GM18517 (cell line): ENCODE measurements around the gene KIAA1217.
A peak's percentile ranks its signal among the peaks of the same experiment; 100 is the strongest.
"Not testable (repeated sequence)": the region's sequence is repeated elsewhere in the genome, so short reads cannot be mapped to it uniquely, and the experiment has no call there.

Source experiments
- ATAC-seq: cut with Tn5 transposase; IDR thresholded peaks from one replicate; pipeline ENCODE4 v1.9.1; 2021; ENCODE audit warnings: mild to moderate bottlenecking, moderate library complexity; ENCODE audit not compliant: unreplicated experiment

The KIAA1217 gene

GRCh38 chr10:24434961-24435360 lies 226.0 kb downstream of the KIAA1217 start:
- no peak for ATAC-seq

GRCh38 chr10:24435374-24435773 lies 226.4 kb downstream of the KIAA1217 start:
- ATAC-seq, result no peak

GRCh38 chr10:24437302-24437701 lies 228.4 kb downstream of the KIAA1217 start:
- no peak for ATAC-seq

DNA sequence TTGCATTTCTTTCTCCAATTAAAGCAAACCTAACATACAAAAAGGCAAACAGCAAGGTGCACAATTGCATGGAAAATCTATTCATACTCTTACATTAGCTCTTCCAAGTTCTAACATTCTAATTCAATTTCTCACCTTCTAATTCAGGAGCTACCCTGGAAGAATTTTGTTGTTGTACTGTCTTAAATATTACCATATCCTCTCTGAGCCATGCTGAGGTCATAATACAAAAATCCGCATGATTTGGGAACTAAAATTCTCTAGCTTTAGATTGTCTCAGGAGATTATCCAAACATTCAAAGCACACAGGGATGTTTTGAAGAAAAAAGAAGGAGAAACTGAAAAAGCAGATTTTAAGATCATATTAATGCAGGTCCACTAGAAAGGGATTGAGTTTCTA lies 229.9 kb downstream of the KIAA1217 start:
- ATAC-seq, result no peak

GRCh38 chr10:24439935-24440334 lies 231.0 kb downstream of the KIAA1217 start:
- no peak for ATAC-seq

GRCh38 chr10:24440817-24441797 lies 232.2 kb downstream of the KIAA1217 start:
- ATAC-seq, result no peak

- no peak for ATAC-seq
These were observed 233.3 kb downstream of the KIAA1217 start for GRCh38 chr10:24442234-24442633.

DNA sequence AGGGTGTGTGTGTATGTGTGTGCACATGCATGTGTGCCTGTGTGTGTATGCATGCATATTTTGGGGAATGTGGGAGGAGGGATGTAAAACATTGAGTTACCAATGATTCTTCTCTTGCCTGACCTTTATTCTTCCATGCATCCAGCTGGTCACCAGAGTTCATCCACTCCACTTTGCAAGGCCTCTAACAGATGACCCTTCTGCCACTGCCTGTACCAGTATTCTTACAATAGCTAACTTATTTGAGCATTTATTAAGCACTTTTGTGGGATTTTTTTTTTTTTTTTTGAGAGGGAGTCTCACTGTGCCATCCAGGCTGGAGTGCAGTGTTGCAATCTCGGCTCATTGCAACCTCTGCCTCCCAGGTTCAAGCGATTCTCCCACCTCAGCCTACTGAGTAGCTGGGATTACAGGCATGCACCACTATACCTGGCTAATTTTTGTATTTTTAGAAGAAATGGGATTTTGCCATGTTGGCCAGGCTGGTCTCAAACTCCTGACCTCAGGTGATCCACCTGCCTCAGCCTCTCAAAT lies 233.8 kb downstream of the KIAA1217 start:
- ATAC-seq, result not testable (repeated sequence)

DNA sequence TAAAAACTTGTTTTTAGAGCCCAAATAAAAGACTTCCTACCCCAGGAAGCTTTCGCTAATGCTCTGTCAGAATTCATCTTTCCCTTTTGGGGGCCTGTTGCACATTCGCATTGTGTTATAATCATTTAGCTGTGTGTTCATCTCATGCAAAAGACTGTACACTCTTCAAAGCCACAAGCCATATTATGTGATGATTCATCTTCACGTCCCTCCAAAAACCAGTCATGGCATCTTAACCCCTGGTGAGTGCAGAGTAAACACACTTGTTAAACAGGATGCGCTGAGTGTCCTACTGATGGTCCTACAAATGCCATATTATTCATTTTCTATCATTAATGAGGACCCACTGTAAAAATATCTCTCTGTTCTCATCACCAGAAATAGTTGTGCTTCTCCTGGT lies 235.4 kb downstream of the KIAA1217 start:
- no peak for ATAC-seq

GRCh38 chr10:24445958-24446357 lies 237.0 kb downstream of the KIAA1217 start:
- not testable (repeated sequence) for ATAC-seq

GRCh38 chr10:24446739-24447138 lies 237.8 kb downstream of the KIAA1217 start:
- no peak for ATAC-seq

GRCh38 chr10:24448351-24448999 lies 239.5 kb downstream of the KIAA1217 start:
- no peak for ATAC-seq

DNA sequence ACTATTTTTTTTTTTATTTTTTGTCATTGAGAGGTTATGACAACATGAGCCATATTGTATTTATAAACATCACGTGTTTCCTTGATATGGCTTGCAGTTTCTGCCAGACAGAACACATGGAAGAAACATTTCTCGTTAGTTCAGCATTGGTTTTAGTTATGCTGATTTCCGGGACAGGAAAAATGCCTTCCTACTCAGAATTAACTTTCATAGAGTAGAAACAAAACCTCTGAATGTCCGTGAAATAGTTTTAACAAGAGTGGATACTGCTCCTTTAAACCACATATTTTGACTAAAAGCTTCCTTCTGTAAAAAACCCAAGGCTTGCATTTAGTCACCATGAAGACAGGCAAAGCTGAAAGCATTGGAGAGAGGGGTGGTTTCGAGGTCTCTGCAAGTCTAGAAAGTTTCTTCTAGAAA lies 240.4 kb downstream of the KIAA1217 start:
- peak; percentile 82 for ATAC-seq

GRCh38 chr10:24449769-24450310 lies 240.9 kb downstream of the KIAA1217 start:
- no peak for ATAC-seq

GRCh38 chr10:24451325-24451820 lies 242.4 kb downstream of the KIAA1217 start:
- no peak for ATAC-seq

- no peak for ATAC-seq
These were observed 243.1 kb downstream of the KIAA1217 start for GRCh38 chr10:24452030-24452429.

GRCh38 chr10:24453404-24453830 lies 244.5 kb downstream of the KIAA1217 start:
- no peak for ATAC-seq

GRCh38 chr10:24453973-24454372 lies 245.0 kb downstream of the KIAA1217 start:
- no peak for ATAC-seq

GRCh38 chr10:24455447-24455846 lies 246.5 kb downstream of the KIAA1217 start:
- no peak for ATAC-seq

DNA sequence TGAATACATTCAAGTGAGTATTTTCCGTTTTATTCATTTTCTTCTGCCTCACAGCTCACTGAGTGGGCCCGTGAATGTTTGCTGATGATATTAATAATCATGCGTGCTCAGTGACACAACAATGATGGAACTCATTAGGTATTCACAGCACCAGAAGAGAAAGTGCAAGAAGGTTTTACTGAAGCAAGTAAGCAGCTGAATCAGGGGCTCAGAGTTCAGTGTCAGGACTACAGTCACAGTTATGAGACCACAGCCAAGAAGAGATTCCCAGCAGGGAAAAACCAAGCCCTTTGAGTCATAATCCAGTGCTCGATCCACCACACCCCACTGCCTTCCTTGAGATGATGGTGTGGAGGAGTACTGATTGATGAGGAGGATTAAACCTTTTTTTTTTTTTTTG lies 247.4 kb downstream of the KIAA1217 start:
- no peak for ATAC-seq

GRCh38 chr10:24457661-24458318 lies 248.9 kb downstream of the KIAA1217 start:
- no peak for ATAC-seq
